Melanocyte of skin (primary cell): ENCODE data around the gene YWHAG. TPM values are rescaled to one million over a fixed set of nuclear protein-coding genes. Genes with fewer than 3 reads are reported as not detected.

Source experiments
- total RNA-seq, 2 donors: library from RNA; depleted of rRNA; stranded (reverse); fragments of >200 nt; gene quantifications; 2 replicates each; pipeline ENCODE4 v1.2.3, GENCODE V29; 2012

The YWHAG gene
- 100 to 1,000 TPM in 1 of 2 donors, 10 to 100 TPM in 1; 98.4 to 144 TPM for total RNA-seq

DNA sequence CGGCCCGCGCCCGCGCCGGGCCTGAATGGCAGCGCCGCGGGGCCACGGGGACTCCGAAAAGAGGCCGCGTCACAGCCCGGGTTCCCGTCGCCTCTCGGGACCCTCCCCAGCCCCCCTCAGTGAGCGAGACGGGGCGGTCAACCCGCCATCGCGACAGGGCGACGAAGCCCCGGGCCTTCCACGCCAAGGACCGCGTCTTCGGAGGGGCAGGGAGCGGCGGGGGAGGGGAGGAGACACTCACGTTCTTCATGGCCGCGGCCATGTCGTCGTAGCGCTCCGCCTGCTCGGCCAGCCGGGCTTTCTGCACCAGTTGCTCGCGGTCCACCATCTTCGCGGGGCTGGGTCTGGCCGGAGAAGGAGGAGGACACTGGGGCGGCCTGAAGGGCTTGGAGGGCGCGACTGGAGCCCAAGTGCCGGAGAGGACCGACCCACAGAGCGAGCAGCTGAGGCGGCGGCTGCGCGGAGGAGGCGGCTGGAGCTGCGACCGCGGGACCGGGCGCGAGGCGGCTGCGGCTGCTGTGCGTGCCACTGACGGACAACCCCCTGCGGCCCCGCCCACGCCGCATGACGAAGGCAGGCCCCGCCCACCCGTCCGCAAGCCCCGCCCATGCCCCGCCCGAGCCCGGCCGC is at the start of gene YWHAG:
Gene YWHAG (minus strand): TSS at position 511 of the 630 bp plus-strand sequence. CDS start 183 bp downstream, at position 328.

DNA sequence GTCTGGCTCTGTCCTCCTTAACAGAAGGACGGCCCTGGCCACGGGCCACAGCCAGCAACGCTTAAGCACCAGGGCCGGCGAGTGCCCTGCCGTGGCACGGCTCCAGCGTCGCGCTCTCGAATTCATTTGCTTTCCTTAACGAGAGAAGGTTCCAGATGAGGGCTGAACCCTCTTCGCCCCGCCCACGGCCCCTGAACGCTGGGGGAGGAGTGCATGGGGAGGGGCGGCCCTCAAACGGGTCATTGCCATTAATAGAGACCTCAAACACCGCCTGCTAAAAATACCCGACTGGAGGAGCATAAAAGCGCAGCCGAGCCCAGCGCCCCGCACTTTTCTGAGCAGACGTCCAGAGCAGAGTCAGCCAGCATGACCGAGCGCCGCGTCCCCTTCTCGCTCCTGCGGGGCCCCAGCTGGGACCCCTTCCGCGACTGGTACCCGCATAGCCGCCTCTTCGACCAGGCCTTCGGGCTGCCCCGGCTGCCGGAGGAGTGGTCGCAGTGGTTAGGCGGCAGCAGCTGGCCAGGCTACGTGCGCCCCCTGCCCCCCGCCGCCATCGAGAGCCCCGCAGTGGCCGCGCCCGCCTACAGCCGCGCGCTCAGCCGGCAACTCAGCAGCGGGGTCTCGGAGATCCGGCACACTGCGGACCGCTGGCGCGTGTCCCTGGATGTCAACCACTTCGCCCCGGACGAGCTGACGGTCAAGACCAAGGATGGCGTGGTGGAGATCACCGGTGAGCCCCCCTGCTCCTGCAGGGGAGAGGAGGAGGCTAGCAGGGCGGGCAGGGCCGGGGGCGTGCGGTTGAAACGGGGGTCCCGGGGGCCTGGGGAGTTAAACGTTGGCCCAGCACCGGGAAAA is 56.2 kb downstream of the YWHAG start, which contains the start of gene HSPB1:
Gene HSPB1 (plus strand): TSS at position 327 of the 855 bp plus-strand sequence. CDS start 40 bp downstream, at position 367.

Other genes with a start within 250 kb of the YWHAG start
- 1 to 10 TPM in 1 of 2 donors, under 1 TPM in 1; 1.00 to 3.1 TPM for gene SRRM3, start 157.1 kb downstream of the YWHAG start, total RNA-seq
- 10 to 100 TPM; 67.8 to 76.3 TPM for gene HSPB1, start 56.3 kb downstream of the YWHAG start, total RNA-seq
- under 1 TPM; 0.33 to 0.69 TPM for gene SSC4D, start 50.7 kb upstream of the YWHAG start, total RNA-seq
- gene ZP3, start 66.0 kb upstream of the YWHAG start, total RNA-seq = 1 to 10 TPM; 1.3 to 2.8 TPM
- gene DTX2, start 102.7 kb upstream of the YWHAG start, total RNA-seq = 10 to 100 TPM in 1 of 2 donors, 1 to 10 TPM in 1; 9.6 to 10.7 TPM
- not detected for gene UPK3B, start 151.6 kb upstream of the YWHAG start, total RNA-seq
- gene SPDYE16, start 184.3 kb upstream of the YWHAG start, total RNA-seq = not detected